CD4-positive, alpha-beta T cell treated with Interleukin-10 for 1 hour (primary cell): ENCODE results near the gene SLC18A2.

Experiments
- DNase-seq: peaks from one replicate; pipeline ENCODE4 v3.0.0-alpha.2; 2020

The SLC18A2 gene

DNA sequence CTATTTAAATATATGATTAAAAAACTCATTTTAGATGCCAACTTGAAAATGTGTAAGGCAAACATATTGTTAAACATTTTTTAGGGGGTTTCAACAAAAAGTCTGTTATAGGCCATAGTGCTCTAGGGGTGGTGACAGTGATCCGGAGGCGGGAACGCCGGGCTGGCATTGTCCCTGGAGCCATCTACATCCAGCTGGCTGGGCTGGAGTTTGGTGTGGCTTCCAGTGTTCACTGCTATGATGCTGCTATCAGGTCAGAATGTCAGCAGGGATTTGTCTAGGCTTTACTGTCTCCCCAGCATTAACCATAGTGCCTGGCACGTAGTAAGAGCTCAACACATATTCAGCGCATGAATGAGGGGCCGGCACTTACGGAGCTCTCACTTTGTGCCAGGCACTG is 1.9 kb upstream of the SLC18A2 start:
- DNase-seq = no peak

DNA sequence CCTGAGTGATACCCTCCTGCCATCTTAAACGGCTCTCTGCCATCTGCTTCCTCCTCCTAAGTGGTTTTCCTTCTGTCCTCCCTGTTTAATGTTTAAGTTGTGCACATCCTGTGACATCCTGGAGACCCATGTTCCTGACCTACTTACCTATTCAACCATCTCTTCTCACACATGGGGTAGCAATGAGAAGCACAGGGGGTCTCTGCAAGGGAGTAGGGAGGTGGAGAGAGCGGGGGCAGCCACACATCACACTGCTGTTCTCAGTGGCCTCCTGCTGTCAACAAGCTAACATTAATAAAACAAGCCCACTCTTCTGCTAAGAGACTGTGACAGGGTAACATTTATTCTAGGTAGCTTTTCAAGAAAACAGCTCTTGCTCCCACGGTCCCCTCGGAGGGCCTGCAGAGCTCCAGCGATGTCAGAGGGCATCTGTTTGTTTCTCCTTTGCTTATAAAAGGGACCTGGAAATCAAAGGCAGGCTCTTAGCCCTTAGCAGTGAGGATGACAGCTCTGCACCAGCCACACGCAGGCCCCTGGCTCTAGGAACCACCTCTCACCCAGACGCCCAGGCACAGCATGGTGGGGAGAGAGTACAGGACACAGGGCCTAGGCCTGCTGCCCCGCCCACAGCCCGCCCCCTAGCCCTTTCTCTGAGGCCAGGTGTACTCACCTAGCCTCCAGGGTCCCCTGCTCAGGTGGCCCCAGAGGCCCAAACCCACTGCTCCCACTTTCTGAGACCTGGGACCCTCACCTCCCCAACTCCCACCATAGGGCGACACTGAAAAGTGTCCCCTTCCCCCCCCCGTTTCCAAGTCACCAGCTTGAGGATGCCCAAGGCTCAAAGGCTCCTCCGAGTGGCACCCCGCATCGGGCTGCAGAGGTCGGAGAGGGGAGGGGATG is 943 bp upstream of the SLC18A2 start:
- DNase-seq = no peak

DNA sequence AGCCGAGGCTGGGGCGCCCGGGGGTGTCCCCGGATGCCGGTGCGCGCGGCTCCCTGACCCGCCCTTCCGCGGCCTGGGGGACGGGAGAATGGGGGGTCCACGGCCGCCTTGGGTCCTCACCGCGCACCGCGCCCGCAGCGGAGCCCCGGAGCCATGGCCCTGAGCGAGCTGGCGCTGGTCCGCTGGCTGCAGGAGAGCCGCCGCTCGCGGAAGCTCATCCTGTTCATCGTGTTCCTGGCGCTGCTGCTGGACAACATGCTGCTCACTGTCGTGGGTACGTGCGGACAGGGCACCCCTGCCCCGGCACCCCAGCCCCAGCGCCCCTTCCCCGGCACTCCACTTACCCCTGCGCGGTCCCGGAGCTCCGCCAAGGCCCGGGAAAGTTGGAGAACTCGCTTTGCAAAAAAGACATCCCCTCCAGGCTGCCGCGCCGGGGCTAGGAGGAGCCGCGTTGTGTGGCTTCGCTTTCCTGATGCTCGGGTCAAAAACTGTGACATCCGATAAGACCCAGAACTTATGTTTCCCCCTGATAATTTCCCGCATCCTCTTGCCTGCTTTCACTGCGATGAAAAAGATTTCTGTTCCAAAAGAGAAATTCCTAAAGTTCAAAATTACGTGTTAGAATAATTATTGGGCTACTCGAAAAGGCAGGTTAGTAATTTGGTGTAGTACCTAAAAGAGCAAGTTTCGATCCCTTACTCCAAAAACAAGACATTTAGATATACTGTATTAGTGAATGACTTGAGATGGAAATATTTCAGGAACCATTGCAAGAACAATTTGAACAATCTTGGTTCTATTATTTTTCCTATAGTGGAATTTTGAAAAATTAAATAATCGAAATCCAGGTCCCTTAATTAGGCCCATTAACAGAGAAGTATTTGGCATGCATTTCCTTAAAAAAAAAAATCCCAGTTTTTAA is 888 bp downstream of the SLC18A2 start:
- no peak for DNase-seq

DNA sequence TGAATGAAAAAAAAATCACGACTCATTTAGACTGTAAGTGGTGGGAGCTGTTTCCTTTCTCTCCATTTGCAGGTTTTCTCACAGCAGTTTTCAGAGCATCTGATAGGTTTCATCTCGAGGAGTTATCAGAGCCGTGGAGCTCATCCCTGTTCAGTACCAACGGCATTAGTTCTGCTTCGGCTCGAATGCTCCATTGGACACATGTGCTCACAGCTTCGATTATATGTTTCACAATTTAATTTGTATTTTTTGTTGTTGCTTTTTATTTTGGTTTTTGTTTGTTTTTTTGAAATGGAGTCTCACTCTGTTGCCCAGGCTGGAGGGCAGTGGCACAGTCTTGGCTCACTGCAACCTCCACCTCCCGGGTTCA is 1.5 kb downstream of the SLC18A2 start:
- DNase-seq = no peak

DNA sequence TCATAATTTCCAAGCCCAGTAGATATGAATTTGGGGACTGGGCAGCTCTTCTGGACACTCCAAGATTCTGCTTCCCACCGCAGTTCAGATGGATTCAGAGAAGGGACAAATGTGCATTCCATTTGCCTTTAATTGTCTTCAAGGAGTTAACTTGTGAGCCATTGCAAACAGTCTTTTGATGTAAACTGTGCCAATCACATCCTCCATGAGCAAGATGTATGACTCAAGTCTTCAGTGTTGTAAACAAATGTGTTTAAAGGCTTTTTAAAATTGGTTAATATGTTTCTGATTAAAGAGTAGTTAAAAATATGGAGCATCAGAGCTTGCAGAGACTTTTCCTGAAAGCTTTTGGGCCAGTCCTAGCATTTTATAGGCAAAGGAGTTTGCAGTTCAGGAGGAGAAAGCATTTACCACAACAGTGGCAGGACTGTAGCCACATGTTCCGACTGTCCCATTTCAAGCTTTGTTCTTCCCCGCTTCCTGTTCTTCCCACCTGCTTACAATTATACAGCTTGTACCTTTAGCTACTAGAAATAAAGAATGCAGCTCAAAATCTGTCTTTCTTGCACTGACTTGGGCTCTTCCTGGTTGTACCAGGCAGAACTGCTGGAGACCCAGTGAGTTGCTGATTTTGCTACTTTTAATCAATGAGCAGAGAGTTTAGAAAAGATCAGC is 6.2 kb downstream of the SLC18A2 start:
- no peak for DNase-seq

DNA sequence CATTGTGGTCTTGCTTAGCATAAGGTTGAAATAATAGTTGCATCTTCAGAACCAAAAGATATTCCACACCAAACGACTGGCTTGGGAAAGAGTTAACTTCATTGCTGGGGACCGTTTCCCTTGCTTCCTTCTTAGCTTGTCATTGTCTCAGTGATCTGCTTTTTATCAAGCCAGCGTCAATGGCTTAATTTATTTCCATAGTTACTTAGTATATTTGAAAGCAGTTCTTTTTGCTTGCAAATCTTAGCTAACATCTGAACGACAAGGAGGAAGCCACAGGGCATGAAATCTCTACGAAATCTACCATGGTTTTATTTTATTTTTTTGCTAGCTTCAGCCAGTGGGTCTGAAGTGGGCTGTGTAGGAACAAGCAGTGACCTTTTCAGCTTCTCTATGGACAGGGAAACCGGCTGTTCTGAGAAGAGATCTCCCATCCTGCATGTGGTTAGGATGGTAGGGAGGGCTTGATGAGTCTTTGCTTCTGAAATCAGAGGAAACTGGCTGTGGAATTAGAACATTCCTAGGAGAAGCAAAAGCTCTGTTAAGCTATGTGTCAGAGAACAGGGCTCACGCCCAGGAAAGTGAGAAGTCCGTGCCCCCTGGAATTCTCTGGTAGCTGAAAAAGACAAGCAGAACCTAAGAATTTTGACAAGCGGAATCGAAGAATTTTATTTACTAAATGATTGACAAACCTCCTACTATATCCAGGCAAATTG is 8.0 kb downstream of the SLC18A2 start:
- no peak for DNase-seq

DNA sequence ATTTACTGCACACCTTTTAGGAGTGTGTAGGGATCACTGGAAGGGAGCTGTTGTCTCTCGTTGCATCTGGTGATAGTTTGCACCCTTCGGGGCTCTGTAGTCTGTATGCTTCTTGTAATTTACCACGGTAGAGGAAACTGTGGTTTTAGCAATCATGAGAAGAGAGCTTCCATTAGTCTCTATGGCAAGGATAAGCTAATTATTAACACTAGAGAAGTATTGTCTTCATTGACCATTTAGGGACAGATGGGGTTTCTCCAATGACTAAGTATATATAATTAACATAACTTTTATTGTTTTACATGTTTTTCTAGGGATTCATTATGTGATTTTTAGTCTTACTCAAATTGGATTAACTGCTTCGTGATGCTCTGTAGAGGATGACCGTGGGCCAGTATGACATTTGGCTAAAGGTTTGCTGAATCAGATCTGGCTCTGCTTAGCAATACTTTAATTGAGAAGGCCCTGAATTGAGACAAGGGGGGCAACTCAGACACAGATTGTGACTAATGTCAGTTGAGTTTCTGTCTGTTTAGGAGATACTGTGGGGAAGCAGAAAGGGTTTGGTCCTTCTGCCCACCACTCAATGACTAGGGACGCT is 8.7 kb downstream of the SLC18A2 start:
- no peak for DNase-seq

DNA sequence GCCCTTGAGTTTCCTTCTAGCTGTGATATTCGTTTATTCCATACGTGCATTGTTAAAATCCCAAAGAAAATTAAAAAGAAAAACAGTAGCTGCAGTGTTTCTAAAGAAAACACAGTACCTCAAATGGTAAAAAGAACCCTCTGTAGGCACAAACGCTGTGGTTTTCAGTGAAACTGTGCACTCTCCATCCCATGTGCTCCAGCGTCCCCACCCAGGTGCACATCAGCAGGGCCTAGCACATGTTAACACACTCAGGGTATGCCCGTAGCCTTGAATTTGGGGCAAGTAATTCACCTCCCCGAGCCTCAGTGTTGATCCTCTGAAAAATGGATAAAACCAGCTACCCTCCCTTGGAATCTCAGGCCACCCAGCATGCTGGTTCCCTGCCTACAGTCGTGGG is 9.5 kb downstream of the SLC18A2 start:
- no peak for DNase-seq

DNA sequence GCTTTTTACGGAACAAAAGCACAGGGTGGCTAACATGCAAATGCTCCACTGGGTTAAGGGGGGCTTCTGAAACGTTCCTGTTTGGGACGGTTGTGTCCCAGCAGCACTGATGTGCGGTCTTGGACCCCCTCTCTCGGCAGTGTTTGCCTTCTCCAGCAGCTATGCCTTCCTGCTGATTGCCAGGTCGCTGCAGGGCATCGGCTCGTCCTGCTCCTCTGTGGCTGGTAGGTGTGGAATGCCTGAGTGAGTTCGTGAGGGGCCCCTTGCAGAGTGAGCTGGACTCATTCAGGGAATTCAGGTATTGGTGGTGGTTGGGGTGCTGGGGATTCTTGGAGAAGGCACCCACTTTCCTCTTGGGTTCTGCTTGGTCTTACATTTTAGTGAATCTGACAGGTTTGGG is 13.0 kb downstream of the SLC18A2 start:
- DNase-seq = no peak

DNA sequence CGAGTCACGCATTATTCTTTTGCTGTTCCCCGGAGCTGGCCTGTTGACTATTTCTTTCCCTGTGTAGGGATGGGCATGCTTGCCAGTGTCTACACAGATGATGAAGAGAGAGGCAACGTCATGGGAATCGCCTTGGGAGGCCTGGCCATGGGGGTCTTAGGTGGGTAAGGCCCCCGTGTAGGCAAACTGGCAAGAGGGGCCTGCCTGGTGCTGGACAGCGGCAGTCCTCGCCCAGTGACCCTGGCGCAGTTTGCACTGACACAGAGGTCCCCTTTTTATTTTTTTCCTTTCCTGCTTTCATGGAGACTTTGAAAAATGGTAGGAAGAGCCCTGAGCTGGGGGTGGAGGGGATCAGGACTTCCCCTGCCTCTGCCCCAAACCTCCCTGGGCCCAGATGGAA is 13.4 kb downstream of the SLC18A2 start:
- no peak for DNase-seq

DNA sequence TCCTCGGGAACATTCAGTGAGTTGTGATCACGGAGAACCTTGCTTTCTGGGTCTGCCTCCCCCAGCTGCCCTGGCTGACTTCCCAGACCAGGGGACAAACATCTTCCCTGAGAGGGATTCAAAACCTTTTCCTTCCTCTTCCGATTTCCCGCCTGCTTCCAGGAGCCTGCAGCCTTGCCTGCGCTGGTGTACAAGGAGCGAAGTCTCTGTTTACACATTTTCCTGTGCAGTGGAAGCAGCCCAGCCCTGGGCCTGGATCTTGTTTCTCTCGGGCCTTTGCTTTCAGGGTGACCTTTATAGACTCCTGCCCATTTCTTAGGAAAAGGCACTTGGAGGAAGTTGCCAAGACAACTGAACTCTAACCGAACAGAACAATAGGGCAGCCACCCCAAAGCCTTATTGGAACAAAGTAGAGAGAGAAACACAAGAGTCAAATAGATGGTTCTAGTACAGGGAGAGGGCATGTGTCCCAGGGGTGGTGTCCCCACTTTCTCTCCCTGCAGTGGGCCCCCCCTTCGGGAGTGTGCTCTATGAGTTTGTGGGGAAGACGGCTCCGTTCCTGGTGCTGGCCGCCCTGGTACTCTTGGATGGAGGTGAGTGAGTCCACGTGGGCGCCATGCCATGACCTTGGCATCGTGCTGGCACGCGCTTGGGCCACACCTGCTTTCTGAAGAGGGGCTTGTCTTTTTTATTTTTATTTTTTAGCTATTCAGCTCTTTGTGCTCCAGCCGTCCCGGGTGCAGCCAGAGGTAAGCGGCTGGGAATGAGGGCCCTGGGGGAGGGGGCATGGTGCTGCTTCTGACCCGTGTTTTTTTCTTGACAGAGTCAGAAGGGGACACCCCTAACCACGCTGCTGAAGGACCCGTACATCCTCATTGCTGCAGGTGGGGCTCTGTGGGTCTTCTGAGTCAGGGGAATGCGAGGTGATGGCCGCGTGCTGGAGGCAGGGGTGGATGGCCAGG is 14.1 kb downstream of the SLC18A2 start:
- no peak for DNase-seq

DNA sequence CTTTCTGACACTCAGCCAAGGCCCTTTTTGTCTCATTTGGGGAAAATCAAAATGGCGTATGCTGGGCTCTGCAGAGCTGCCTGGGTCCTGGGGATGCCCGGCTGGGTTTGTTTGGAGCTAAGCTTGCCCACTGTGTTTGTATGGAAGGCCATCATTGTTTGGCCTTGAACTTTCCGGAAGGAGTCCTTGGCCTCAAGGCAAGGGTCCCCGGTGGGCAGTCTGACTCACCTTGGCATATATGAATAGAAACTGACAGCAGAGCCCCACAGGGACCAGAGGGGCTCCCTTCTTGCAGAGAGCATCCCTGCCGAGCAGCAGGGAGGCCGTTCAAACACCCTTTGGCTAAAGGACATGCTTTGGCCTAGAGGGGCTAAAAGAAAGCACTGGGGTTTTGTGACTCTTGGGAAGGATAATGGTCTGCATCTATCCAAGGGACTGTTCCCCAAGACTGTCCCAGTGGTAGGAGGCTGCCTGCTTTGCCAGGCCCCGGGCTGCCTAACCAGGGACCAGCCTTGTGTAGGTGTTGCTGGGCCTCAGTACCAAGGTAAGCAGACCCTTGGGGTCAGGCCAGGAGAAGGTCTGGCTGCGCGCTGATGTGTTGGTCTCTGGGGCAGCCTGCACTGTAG is 15.0 kb downstream of the SLC18A2 start:
- DNase-seq = no peak

DNA sequence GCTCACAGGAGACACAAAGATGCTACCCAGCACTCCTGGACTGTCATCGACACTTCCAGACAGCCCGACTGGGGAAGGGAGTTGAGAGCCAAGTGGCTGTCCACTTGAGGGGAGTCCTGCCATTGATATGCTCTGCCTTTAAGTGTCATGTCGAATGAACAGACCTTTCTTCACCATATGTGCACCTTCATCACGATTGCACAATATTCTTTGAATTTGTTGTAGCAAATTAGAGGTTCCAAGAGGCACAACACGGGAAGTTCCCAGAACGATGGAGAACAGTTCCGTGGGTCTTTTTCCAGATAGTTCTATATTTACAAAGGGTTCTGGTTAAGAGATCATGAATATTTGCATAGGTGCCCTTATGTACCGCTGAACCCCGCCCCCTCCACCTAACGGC is 16.0 kb downstream of the SLC18A2 start:
- DNase-seq = no peak

DNA sequence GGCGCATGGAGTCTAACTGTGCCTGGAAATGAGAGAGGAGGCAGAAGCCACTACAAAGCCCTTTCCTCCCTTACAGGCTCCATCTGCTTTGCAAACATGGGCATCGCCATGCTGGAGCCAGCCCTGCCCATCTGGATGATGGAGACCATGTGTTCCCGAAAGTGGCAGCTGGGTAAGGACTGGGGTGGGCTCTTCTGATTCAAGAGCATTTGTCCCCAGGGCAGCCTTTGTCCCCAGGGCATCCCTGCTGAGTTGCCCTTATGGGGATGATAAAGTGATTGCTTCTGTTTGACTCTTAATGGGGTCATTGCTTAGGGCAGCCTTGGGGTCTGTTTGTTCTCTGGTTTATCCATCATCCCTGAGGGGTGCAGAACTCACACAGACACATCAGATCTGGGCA is 16.8 kb downstream of the SLC18A2 start:
- DNase-seq = no peak

DNA sequence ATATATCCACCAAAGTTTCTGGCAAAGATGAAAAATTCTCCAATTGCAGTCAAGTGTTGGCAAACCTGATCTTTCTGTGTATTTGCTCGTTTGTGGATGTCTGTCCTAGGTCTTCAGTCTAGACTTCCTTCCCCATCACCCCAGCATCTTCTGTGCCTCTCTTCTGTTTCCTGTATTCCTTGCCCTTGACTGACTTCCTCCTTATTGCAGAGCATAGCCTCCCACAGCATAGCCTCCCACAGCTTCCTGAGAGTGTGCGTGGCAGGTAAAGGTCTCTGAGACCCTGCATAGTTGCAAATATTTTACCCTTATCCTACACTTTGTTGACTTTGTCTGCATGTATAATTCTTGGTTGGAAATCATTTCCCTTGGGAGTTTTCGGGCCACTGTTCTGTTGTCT is 18.4 kb downstream of the SLC18A2 start:
- DNase-seq = no peak

DNA sequence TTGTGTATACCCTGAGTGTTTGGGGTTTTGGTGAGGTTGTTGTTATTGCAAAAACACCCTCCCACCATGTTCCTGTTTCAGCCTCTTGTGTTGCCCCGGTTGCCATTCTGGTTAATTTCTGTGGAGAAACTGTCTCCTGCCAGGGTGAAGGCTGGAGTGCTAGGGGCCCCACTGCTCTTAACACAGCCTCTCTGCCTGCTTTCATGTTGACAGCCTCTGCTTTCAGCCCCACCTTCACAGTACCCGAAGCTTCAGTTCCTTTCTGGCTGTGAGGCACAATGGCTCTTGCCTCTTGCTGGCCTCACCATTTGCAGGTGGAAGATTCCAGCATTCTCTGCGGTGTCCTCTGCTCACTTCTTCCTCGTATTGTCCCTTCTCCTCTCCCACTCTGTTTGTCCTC is 19.2 kb downstream of the SLC18A2 start:
- DNase-seq = no peak

DNA sequence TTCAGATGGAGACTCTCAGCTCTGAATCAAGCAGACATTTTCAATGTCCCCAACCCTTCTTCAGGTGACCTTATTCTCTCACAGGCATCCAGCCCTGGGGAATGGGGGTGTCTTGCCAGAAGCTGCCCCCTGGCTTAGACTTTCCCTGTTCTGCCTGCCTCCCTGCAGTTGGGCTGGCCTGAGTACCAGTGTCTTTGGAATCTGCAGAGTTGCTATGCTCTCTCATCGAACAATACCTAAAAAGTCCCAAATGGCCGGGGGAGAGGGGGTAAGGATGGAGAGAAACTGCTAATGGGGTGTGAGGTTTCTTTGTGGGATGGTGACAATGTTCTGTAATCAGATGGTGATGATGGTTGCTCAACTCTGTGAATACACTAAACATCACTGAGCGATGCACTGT is 20.6 kb downstream of the SLC18A2 start:
- no peak for DNase-seq

DNA sequence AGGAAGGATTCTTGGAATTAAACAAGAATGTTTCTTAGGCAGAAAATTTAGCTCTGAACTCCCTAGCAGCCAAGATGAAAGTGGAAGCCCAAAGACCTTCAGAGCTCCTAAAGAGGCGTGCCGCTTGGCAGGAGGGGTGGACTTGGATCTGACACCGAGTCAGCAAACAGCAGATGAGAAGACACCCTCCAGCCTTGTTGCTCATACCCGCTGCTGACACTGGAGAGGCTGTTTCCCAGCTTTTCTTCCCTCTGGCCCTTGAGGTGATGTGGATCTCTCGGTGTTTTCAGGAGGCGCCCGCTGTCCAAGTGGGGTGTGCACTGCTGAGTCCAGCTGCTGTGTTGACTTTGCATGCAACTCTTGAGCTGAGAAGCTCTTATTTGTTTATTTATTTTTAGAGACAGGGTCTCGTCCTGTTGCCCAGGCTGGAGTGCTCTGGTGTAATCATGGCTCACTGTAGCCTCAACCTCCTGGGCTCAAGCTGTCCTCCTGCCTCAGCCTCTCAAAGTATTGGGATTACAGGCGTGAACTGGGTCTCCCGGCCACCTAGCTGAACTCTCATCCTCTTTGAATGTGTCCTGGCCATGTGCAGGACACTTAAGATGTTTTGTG is 21.5 kb downstream of the SLC18A2 start:
- no peak for DNase-seq

DNA sequence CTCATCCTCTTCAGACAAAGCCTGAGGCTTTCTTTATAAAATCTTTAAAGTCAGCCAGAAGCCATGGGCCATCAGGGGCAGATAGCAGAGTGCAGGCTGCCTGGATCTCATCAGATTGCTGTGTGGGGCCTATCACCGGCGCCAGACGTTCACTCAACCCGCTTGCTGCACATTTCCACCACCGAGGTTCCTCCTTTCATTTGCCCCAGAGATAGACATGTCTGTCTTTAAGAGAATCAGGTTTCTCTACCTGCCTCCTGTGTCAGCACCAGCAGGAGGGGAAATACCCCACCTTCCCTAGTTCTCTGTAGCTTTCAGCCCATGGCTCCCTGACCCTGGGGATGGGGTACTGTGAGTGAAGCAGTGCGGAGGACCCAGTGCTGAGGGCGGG is 22.0 kb downstream of the SLC18A2 start:
- no peak for DNase-seq

DNA sequence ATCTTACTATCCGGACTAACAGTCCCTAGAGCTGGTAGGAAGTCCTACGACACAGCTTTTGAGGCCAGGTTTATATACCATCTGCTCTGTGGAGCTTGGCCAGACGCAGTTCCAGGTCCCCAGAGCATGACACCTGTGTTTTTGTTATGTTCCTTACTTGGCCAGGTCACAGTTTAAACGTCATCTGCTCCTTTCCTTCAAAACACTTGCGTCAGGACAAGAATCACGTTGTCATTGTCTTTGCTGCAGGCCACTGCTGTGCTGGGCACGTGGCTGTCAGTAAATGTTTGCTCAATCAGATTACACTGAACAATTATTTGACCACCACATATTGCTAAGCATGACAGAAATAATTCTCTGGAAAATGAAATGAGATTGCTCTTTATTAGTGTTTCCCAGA is 23.9 kb downstream of the SLC18A2 start:
- no peak for DNase-seq
